Endometrial microvascular endothelial cells (primary cell): Measurements from ENCODE around the gene HDAC4. TPM values are rescaled to one million over a fixed set of nuclear protein-coding genes. Genes with fewer than 3 reads are reported as not detected.

Experiments
- in situ Hi-C: cut with HindIII; loops from 2 replicates; pipeline ENCODE4 v1.10.0; 2017; ENCODE audit warnings: low sequenced_read_pairs, low pct_unique_long_range_greater_than_20kb; ENCODE audit errors: inconsistent ontology term
- total RNA-seq: library from RNA; depleted of rRNA; stranded (reverse); fragments of >200 nt; gene quantifications from one replicate; pipeline ENCODE4 v1.2.3, GENCODE V29; 2015; ENCODE audit errors: inconsistent ontology term

Gene HDAC4
- total RNA-seq, 1 donor from 2014 or later = 27.4 TPM

DNA sequence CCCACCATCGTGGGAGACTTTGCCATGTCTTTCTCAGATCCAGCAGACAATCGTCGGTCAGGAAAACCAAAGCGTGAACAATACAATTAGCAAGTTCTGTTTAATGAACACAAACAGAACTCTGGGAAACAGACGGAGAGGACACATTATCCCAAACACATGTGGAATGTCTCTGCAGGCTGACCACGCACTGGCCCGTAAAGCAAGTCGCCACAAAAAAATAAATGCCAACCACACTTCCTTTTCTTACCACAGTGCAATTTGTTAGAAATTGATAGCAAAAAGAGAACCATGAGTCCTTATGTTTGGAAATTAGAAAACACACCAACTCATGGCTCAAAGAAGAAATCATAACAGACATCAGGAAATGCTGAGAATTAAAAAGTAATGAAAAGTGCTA is 342.1 kb downstream of the HDAC4 start:
- in situ Hi-C loops = no loop called here

DNA sequence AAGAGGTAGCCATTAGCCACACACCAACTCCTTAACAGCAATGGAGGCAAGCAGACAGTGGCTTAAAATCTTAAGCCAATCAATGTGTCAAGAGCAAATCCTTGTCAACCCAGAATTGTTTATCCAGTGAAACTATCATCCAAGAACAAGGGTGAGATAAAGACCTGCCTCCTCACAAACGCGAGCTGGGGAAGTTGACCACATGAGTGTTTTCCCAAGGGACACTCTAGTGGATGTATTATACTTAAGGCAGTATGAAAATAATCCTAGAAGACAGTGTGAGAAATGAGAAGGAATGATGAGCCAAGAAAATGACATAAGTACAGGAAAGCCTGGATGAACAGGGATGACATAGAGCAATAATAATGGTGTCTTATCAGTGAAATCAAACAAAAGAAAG is 343.3 kb downstream of the HDAC4 start:
- in situ Hi-C loops = no loop called here

DNA sequence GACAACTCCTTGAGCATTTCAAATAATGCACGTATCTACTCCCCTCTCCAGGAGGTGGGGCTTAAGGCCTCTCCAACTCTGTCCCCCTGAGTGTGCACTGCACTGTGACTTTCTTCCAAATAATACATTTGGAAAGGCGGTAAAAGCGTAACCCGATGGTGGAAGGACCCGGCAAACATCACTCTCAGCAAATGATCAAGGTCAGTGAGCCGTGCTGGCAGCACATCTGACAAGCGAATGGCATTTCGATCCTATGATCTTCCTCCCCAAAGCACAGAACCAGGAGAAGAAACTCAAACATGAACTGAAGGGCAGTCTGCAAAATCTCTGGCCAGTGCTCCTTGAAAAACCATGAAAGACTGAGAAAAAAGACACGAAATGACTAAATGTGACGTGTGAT is 344.2 kb downstream of the HDAC4 start:
- in situ Hi-C loops = no loop called here

DNA sequence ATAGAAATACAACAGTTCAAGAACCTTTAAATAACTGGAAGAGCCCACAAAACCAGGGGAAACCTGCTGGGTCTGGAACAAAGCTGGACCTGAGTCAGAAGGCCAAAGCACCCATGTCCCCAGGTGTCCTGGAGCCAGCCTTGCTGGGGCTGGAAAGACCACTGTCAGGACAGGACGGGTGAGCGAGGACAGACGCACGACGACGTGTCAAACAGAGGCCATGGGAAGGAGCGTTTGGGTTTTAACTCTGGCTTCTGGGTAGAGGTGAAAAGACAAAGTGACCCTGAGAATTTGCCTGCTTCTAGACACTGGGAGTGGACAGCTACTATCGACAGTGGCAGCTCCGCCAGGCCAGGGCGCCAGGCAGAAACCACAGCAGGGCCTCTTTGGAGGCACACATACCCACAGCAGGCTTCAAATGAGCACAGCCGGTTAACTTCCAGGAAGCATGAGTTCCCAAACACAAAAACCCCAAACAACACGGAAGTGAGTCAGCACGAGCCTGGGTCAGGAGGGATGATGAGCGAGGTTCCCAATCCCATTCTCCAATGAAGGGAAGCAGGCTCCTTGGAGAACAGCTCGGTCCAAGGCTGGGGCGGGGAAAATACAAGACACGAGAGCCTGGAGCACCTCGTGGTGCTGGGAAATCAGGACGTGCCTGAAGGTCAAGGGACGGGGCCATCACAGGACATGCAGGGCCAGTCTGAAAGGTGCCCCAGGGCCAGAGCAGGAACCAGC is 344.9 kb downstream of the HDAC4 start:
- in situ Hi-C loops = no loop called here

DNA sequence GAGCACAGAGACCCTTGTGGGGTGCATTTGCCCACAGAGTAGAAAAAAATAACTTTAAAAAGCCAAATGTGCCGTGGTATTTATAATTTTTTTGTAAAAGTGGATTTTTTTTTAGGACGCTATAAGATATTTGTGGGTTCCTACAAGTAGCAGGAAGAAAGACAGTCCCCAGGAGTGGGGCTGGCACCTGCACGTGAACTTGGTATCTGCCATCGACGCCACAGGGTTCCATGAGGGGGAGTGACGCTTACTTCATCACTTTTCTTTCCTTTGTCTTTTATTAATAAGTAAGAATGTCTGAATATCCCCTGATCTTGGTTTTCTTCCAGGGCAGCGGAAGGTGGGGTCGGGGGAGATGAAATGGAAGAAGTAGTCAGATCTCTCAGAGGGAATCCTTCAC is 345.9 kb downstream of the HDAC4 start:
- in situ Hi-C loops = no loop called here

DNA sequence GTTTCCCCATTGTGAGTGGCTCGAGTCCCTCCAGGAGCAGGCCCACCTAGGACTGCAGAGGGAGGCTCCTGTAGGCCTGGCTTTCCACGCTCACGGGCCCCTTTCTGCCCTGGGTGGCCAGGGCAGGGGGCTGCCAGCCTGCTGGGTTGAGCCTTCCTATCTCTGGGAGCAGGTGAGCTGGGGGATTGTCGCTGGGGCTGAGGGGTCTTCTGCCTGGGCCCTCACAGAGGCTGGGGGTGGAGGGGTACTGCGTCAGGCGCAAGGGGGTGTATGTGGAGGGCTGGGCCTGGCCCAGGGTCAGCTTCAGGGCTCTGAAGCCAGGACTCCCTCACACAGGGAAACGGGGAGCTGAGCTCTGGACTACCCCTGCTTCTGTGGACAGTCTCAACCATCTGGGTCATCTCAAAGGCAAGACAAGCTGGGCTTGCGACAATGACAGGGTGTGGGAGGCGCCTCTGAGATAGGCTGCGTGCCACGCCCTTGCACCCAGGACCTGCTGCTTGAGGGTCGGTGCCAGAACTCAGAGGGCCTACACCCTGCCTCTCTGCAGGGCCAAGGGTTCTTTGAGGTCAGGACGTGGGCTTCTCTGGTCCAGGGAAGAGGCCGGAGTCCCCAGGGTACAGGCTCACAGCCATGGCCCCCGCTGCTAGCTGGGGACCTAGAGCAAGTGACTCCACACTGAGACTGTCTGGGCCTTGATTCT is 346.9 kb downstream of the HDAC4 start:
- in situ Hi-C loops = no loop called here

DNA sequence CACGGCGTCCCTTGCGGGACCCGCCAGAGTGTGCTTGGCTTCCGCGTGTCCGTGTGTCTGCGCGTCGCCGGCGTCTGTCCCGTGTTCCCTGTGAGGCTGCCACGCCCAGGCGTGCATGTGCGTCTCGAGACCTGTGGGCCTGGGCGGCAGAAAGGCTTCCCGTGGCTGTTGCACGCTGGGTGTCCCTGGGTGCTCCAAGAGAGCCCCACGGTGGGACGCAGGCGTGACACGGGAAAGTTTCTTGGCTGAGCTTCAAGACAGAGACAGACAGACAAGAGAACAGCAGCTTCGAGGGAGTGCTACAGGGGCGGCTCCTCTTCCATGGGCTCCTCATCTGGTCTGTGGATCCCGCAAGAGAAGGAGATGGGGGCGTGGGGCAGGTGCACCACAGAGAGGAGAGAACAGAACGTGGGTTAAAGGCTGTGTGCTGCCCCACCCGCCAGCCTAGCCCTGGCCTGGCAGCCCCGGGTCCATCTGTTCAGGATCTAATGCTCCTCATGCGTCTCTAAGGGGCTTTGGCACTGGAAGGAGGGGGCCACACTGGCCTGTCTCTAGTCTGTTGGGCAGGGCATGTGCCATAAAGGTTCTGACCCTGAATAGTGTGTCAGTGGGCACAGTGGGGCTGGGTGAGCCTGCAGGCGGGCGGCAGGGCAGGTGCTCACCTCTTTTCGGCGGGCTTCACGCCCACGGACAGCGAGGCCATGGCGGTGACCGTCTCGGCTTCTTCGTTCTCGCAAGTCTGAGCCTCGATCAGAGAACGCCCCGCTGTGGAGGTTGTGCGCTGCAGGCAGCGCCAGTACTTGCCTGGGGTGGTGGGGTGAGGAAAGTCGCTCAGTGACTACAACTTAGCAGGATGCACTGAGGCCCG is 347.8 kb downstream of the HDAC4 start:
- in situ Hi-C loops = no loop called here

DNA sequence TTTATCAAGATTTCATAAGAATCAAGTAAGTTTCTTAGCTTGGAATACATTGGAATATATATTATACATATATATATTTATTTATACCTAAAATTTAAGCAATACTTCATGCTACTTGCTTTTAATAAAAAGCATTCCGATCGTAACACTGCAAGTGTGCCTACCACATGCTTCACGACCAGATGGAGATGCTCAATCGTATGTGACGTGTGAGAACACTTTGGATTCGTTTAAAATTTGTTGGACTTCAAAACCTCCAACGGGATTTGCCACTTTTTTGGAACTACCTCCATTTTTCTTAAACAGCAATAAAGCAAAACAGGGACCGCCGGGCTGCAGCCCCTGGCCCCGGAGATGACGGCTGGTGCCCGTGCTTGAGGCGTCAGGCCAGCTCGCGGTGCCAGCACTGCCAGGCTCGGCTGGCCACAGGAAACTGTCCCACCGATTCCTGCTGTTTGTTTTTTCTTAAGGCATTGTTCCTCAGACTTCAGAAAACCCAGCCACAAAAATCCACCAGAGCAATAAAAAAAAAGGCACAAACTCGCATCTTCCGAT is 348.9 kb downstream of the HDAC4 start:
- in situ Hi-C loops = no loop called here

DNA sequence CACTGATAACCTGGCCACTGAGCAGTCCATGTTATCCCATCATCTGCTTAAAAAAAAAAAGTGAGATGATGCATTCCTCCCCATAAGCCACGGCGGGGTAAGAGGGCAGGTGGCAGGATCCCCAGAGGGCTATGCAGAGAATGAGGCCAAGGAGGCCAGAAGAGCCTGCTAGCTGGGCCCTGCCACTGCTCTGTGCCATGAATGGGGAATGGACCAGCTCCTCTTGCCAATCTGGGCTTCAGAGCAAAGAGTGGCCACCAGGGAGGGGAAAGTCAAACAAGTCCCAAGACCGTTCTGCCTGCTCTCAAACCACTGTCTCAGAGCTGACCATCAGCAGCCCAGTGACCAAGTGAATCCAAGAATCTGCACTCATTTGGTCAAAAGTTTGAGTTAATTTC is 350.6 kb downstream of the HDAC4 start:
- in situ Hi-C loops = no loop called here

DNA sequence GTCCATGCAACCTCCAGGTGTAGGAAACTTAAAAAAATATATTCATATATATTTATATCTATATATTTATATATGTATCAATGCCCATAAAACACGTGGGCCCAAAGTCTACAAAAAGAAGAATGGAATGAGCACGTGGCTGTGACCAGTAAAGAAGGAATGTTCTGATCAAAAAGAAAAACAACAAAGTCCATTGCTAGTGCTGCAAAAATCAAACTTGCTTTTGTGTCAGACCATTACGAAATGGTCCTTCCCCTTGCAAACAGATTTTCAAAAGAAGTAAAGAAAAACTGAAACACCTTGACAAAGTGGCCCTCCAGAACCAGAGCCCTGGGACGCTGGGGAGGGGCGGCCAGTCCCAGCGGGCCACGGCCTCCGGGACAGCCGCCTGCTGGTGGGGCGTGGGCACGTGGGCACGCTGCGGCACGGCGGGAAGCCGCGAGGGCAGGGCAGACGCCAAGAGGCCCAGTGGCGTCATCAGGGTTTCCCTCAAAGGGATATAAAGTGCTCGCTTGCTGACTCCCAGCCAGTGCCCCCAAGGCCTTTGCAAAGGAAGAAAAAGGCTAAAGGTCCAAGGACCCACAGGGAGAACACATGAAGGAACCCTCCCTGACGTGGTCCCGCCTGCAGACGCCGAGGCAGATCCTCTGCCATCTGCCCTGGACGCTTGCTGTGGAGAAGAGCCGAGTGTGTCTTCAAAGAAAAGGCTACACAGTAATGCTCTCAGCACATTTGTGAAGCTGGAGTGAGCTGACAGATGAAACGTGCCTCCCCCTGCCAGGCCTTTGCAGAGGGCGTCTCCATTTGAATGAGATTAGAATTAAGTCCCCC is 351.2 kb downstream of the HDAC4 start:
- in situ Hi-C loops = no loop called here

DNA sequence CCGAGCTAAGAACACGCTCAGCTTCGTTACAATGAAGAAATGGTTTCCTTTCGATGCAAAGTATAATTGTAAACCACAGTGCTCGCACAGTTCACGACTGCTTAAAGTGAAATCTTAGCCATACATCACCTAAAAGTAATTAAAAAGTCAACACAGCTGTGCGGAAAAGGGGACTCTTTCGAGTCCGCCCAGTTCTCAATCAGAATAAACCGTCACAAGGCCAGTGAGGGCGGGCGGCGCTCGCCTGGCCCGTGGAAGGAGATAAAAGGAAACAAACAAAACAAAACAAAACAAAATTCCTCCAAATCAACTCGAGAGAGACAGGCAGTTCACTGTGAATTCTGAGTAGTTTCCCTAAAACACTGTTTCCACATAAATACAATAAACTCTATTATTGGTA is 352.1 kb downstream of the HDAC4 start:
- in situ Hi-C loops = no loop called here

DNA sequence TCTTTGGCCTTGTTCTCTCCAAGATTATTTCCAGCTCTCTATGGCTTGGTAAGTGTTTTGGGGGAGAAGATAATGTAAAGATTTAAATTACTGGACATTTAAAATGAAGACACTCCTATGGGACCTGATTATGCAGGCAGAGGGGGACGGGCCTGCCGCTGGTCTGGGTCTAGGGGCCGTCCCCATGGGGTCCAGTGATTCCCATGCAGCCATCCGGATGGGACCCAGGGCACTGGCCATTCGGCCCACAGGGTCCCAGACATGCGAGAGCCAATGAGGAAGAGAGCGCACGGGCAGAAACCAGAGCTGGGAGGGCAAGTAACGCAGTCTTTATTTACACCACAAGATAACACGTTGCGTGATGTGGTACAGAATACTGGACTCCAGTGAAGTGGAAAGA is 353.0 kb downstream of the HDAC4 start:
- in situ Hi-C loops = no loop called here

DNA sequence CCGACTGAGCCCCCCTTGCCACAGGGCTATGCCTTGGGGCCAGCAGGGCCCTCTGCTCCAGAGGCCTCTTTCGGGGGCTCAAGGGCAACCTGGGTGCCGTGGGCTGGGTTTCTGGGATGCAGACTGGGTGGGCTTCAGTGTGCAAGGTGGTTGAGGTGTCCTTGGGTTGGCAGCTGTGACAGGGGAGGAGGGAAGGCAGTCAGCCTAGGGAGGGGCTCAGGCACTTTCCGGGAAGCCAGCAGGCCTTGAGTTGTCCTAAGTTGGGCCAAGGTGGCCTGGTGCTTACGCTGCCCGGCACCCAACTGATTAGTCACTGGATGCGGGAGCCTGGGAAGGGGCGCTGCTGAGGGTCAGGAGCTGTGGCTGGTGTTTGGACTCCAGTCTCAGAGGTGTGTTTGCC is 353.4 kb downstream of the HDAC4 start:
- in situ Hi-C loops = no loop called here

DNA sequence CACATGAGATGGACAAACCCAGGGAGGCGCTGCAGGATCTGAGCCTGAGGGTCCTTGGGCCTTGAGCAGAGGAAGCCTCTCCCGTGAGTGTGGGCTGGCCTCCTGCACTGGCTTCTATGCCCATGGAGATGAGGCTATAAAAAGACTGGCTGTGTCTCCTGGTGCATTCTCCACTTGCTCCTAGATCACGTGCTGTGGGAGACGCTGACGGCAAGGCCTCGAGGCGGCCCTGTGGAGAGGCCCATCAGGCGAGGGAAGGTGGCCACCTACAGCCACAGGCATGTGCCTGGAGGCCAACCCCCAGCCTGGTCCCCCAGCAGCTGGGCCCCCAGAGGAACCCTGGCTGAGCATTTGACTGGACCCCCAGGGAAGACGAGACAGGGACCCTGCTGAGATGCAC is 354.0 kb downstream of the HDAC4 start:
- in situ Hi-C loops = no loop called here

DNA sequence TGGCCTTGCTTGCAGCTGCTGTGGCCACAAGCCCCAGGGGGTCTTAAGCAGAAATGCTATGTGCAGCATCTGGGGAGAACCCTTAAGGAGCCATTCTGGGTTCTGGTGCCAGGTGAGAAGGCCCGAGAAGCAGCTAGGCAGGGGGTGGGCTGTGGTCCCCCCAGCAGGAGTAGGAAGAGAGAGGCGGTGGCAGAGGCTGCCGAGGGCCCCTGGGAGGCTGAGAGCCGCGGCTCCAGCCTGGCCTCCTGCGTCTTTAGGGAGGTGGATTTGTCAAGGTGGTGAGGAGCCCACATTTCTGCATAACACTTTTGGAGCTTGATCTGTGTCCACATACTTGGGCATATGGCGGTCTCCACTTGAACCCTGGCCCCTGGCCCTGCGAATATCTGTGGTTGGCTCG is 356.5 kb downstream of the HDAC4 start:
- in situ Hi-C loops = no loop called here

DNA sequence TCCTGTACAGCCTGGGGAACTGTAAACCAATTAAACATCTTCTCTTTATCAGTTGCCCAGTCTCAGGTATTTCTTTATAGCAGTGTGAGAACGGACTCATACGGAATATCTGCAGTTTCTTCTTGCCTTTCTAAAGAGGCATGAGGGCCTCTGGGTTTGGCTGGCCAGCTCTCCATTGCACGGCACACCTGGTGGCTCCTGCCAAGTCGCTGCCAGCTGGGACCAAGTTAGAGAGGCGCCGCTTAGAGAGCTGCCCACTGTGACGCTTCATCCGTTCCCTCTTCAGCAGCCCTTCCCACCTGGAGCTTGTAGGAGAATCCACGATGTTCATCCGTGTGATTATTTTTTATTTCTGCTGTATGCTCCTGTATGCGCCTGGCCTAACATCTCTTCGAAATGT is 357.5 kb downstream of the HDAC4 start:
- in situ Hi-C loops = no loop called here

DNA sequence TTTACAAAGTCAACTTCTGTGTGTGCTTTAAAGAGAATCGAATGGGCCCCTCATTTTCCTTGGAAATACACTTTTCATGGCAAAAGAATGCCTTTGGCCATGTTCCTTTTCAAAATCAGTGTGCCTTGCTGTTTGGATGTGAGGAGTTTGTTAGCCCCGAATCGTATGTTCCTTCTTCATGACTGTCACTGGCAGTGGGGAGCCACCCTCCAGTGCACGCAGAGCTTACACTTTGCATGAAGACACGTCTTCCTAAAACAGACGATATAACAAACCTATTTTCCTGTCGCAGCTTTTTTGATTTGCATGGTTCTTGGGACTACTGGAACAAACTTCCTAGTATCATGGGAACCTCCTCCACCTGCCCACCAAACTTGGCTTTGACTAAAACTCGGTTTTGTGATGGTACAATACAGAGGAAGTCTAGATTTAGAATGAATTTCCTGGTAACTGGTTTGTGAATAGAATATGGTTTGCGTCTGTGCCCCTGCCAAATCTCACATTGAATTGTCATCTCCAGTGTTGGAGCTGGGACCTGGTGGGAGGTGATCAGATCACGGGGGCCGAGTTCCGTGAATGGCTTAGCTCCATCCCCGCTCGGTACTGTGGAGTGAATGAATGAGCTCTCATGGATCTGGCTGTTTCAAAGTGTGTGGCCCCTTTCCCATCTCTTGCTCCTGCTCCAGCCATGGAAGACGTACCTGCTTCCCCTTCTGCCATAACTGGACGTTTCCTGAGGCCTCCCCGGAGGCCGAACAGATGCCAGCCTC is 358.1 kb downstream of the HDAC4 start:
- in situ Hi-C loops = no loop called here

DNA sequence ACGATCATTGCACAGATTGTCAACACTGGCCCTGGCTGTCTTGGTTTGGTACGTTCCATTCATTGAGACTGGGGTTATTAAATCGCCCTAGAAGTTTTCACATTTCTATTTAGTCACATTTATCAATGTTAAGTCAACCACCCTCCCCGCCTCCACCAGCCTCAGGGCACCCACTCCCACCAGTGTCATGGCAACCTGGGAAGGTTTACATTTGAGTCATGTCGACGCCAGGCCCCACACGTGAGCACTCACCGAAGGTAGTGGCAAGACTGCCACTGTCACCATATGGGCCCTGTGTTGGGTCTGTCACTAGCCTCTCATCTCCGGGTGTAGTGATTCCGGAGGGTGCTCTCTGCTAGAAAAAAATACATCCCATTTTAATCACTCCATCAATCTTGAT is 358.8 kb downstream of the HDAC4 start:
- in situ Hi-C loops = no loop called here
